GM13977 (cell line): ENCODE results near the gene TTF1.

Experiments
- DNase-seq: peaks from one replicate; pipeline ENCODE4 v3.0.0; 2012; ENCODE audit warnings: low spot score
- in situ Hi-C: fragments of 300-500 bp; cut with MboI; formaldehyde crosslinking; loops from one replicate; pipeline ENCODE4 v1.12.0; 2022; ENCODE audit warnings: low sequenced_read_pairs, low pct_unique_long_range_greater_than_20kb, mixed read lengths, inconsistent platforms; ENCODE audit not compliant: unreplicated experiment
- TF ChIP-seq, protein P1 (sequence below): IDR thresholded peaks from 2 replicates; pipeline ENCODE4 v1.5.1; 2012; ENCODE audit warnings: mild to moderate bottlenecking, control low read depth; ENCODE audit not compliant: insufficient read depth; ENCODE audit errors: extremely low read depth, missing control alignments

TTF1 gene

DNA sequence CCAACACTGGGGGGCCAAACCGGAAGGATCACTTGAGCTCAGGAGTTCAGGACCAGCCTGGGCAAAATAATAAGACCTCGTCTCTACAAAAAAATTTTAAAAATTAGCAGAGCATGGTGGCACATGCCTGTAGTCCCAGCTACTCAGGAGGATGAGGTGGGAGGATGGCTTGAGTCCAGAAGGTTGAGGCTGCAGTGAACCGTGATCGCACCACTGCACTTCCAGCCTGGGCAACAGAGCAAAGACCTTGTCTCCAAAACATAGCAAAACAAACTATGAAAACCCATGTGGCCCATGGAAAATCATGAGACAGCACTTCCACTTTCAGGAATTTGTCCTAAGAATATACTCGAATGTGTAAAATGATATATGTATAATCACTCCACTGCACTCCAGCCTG, 58.0 kb downstream of the TTF1 start:
- in situ Hi-C loops: no loop called here
- DNase-seq: no peak
- TF ChIP-seq, protein P1, sequence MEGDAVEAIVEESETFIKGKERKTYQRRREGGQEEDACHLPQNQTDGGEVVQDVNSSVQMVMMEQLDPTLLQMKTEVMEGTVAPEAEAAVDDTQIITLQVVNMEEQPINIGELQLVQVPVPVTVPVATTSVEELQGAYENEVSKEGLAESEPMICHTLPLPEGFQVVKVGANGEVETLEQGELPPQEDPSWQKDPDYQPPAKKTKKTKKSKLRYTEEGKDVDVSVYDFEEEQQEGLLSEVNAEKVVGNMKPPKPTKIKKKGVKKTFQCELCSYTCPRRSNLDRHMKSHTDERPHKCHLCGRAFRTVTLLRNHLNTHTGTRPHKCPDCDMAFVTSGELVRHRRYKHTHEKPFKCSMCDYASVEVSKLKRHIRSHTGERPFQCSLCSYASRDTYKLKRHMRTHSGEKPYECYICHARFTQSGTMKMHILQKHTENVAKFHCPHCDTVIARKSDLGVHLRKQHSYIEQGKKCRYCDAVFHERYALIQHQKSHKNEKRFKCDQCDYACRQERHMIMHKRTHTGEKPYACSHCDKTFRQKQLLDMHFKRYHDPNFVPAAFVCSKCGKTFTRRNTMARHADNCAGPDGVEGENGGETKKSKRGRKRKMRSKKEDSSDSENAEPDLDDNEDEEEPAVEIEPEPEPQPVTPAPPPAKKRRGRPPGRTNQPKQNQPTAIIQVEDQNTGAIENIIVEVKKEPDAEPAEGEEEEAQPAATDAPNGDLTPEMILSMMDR: no peak

DNA sequence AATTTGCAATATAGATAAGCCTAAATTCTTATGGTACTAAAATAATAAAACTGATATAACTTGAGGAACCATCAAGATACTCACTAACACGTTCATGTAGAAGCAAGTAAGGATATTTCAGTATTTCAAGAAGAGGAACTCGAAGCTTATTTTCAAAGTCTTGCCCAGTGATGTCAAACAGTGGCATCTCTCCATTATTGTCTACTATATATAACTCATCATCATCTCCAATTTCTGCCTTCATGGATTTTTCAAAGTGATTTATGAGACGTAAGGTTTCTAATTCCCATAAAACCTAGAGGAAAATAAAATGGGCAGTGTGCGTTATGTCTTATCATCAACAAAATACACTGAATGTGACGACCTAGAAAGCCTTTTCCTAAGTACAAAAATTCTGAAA, 60.5 kb downstream of the TTF1 start:
- in situ Hi-C loops: no loop called here
- DNase-seq: no peak
- TF ChIP-seq, protein P1: no peak

DNA sequence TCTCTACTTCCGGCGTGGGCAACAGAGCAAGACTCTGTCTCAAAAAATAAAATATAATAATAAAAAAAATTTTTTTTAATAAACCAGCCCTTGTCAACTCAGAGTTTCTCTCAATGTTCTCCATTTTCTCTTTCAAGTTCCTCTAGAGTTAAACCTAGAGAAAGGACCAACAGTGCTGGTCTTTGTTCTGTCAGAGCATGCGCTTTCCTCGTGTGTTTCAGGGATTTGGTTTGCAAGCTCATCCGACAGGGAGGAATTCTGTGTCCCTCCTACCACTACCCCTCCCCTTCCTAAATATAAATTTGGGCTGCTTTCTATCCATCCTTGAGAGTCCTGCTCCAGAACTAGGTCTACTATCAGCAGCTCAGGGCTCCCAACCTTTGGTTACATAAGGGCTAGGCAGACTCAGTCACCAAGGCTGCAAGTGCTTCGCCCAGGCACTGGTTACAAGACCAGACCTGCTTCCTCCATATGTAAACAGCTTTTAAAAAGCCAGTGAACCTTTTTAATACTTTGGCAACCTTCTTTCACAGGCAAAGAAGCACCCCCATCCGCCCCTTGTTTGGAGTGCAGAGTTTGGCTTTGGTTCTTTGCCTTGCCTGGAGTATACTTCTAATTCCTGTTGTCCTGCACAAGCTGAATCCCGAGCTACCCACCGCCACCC, 65.3 kb downstream of the TTF1 start:
- in situ Hi-C loops: no loop called here
- no peak for DNase-seq

DNA sequence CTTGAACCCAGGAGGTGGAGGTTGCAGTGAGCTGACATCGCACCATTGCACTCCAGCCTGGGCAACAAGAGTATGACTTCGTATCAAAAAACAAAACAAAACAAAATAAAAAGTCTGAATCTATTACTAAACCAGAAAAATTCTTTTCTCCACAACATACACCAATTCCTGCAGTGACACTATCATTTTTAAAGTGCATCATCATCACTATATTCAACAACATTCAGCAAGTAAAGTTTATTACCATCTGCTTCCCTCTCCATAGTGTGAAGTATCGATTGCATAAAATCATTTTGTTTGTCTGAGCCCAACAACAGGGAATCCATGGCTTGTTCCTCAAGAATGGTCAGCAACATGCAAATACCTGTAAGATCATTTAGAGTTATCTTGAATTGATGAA, 72.3 kb downstream of the TTF1 start:
- TF ChIP-seq, protein P1: no peak
- no peak for DNase-seq
- in situ Hi-C loops: no loop called here

More for the DNA sequence above, 65.3 kb downstream of the TTF1 start:
- TF ChIP-seq, protein P1: no peak

DNA sequence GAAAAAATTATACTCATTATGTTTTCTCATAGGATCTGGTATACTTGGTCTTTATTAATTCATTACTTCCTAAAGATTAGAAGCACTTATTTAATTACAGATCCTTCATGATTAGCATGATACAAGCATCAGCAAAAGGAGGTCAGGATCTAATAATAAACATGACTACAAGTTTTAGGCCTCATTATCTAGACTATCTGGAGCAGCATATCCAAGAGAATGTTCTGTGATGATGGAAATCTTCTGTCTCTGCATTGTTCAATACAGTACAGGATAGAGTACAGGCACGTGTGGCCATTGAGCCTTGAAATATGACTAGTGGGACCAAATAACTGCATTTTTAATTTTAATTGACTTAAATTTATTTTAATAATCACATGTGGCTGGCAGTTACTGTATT, 73.1 kb downstream of the TTF1 start:
- in situ Hi-C loops: no loop called here
- TF ChIP-seq, protein P1: no peak
- DNase-seq: no peak

DNA sequence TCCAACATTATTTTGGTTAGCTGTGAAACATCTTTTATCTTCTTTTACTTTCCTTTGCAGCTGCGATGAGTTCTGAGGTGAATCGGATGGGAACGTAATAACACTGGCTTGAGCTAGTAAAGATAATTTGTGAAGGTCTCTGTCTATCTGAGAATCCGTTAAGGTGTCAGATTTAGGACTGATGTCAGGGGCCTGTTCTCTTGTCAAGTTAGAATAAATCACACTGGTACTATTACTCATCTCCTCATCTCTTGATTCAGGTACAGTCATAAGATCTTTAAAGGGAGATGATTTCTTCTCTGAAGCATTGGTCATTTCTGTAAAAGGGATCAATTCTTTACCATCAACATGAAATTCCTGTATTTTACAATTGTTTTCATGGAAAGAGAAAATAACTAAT, 78.1 kb downstream of the TTF1 start:
- no peak for DNase-seq
- TF ChIP-seq, protein P1: no peak
- in situ Hi-C loops: no loop called here
